GM18505 (cell line): ENCODE results near the gene DCLK1.
A peak's percentile ranks its signal among the peaks of the same experiment; 100 is the strongest.

Experiments
- ATAC-seq: cut with Tn5 transposase; IDR thresholded peaks from one replicate; pipeline ENCODE4 v1.9.1; 2021; ENCODE audit not compliant: unreplicated experiment
- POLR2A ChIP-seq: IDR thresholded peaks from 4 replicates; pipeline ENCODE4 v1.6.1; 2011; ENCODE audit warnings: borderline replicate concordance; ENCODE audit not compliant: insufficient read depth, insufficient read length; ENCODE audit errors: extremely low read depth

Gene DCLK1

GRCh38 chr13:35954207-35954560 lies 177.0 kb downstream of the DCLK1 start:
- ATAC-seq: no peak

DNA sequence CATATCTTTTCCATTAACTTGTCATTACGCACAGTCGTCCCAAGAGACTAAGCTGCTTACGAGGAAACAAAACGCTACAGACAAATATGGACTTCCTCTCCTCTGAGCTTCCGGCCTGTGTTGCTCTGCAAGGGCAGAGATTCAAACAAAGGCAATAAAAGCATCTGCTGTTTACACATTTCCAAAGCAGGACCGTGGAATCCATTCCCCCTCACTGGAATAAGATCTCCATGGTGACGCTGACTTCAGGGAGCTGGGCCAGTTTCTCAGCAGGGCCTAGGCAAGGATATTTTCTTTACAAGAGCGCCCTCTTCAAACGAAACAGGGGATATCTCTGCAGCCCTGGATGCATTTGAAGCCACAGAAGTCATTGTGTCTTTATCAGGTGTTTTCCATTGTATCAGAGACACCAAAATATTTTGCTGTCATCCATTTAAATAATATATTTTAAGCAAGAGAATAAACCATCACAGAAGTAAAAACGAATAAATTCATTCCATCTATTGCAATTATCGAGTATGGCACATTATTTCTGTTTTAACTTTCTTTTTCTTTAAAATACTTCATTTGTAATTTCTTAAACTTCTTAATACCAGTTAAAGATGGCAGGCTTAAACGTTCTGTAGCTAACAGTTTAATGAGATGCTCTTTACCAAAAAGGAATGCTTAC lies 177.5 kb downstream of the DCLK1 start:
- TF ChIP-seq POLR2A: no peak
- no peak for ATAC-seq

More at GRCh38 chr13:35954207-35954560, 177.0 kb downstream of the DCLK1 start:
- TF ChIP-seq POLR2A: no peak

DNA sequence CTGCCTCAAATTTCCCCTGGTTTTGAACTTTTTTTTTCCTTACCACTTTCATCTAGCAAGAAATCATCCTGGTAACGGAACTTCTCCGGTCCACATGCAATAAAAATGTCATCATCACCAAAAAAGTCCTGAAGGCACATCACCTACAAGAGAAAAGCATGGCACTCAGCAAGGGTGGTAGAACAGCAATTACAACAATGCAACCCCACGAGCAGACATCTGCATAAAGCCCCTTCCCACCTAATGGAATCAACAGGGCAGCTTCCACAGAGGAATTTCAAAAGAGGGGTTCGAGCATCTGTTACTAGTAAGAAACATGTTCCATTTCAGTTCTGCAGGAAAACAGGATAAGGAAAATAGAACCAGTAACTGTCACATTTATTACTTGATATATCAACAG lies 183.9 kb downstream of the DCLK1 start:
- no peak for ATAC-seq
- TF ChIP-seq POLR2A: no peak

DNA sequence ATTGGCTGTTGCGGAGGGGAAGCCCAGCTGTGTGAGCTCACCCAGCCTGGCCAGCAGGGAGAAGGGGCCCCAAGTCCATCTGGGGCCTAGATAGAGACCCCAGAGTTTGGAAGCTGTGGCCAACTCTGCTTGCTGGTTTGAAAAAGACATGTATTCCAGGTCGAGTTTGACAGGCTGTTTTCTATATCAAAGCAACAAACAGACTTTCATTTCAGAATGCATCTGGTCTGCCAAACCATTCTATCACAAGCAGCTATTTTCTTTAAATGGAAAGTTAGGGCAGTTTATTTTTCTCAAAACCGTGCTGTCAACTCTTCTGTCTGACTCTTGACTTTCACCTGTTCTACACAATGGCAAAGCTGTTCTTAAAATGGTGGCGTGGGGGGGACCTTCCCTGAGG lies 185.8 kb downstream of the DCLK1 start:
- ATAC-seq: no peak

DNA sequence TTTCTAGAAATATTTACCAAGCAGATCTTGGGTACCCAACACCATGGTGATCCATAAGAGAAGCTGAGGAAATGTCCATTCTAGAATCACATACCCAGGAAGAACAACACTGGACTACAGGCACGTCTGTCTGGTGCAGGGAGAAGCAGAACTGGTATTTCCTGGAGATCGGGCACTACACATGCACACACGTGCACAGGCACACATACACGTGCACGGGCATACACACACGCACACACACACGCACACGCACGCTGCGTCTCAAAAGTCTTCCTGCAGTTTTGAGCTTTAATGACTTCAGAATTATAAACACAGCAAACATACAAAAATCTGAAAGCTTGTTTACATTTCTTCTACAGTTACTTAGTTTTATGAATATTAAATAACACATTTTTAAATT lies 189.8 kb downstream of the DCLK1 start:
- ATAC-seq: no peak
- no peak for TF ChIP-seq POLR2A

More for the DNA sequence above, 185.8 kb downstream of the DCLK1 start:
- no peak for TF ChIP-seq POLR2A

DNA sequence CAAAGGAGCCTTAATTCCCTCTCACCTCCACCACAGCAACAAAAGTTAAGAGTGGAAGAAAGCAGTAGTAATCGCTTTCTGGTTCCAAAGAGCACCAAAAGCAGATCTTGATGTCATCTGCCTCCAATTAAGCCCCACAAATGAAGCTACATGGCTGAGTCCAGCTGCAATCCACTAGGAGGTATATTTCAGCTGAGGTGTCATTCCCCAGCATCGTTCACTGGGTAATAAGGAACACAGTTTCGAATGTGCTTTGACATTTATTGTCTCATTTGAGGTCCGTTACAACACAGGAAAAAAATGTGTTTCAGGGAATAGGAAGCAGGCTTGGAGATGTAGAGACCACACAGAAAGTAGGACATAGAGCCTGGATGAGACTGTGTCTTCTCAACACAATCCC lies 190.4 kb downstream of the DCLK1 start:
- TF ChIP-seq POLR2A: no peak
- ATAC-seq: no peak

GRCh38 chr13:35936246-35936978 lies 194.8 kb downstream of the DCLK1 start:
- no peak for TF ChIP-seq POLR2A
- no peak for ATAC-seq

DNA sequence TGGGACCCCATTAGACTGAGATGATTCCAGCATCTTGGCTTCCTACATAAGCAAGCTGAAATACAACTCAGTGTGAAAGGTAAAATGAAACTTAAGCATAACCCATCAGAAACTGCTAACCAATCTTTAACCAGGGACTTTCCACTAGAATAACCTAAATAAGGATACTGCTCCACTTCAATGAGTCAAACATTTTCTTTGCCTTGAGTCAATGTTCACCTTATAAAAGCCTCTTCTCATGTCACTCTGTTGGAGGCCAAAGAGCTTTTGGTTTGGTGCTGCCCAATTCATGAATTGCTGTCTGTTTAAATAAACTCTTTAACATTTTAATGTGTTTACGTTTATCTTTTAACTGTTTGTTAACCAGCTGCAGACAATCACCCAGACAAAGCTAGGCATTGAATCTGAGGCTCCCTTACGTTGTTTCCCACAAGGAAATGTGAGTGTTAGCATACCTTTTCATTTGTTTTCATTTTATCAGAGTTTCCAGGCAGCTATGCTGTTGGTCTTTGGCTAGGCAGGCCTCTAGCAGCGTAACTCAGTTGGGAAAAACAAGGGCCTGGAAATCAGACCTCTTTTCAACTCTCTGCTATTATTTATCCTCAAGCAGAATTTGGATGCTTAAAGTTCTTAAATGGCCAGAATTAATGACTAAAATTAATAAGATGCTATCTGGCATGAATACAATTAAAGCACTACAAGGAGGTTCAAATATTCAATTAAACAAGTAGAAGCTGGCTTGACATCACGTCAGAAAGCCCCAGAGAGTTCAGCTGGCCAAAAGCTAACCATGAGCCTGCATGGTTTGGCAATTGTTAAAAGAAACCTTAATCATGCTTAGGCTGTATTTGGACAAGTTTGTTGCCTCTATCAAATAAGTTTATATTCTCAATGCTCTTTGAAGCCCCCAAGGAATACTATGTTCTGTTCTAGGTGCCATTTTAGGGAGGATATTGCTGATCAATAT lies 200.2 kb downstream of the DCLK1 start:
- no peak for TF ChIP-seq POLR2A
- ATAC-seq: peak; percentile 61

- TF ChIP-seq POLR2A: no peak
- ATAC-seq: no peak
These were observed 203.6 kb downstream of the DCLK1 start for GRCh38 chr13:35927567-35928021.

DNA sequence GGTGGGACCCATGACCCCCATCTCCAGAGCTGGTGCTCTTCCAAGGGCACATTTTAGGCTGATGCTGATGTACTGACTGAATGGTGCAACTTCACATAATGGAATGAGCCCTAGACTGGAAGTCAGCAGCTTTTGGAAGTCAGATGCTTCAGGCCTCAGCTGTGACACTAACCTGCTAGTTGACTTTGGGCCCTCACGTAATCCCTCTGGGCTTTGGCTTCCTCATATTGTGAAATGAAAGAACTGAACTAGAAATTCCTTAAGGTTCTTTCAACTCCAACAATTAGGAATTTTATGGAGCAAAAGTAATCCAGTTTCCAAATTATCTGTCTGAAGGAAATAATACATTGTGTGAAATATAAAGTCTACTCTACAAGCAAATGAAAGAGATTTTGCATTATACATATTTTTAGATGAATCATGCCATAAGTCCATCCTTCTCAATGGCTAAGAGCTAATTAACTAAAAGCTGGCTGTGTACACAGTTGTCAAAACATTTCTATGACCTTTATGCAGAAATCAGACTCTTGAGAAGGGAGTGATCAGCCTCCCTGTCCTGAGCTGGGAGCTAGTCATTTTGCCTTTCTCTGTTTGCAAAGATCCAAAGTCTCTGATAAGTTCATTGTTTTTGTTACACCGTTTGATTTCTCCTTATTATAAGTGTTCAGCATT lies 204.2 kb downstream of the DCLK1 start:
- no peak for ATAC-seq
- no peak for TF ChIP-seq POLR2A

GRCh38 chr13:35925669-35926068 lies 205.5 kb downstream of the DCLK1 start:
- no peak for ATAC-seq
- TF ChIP-seq POLR2A: no peak

- TF ChIP-seq POLR2A: no peak
- ATAC-seq: no peak
These were observed 207.8 kb downstream of the DCLK1 start for GRCh38 chr13:35923347-35923746.

DNA sequence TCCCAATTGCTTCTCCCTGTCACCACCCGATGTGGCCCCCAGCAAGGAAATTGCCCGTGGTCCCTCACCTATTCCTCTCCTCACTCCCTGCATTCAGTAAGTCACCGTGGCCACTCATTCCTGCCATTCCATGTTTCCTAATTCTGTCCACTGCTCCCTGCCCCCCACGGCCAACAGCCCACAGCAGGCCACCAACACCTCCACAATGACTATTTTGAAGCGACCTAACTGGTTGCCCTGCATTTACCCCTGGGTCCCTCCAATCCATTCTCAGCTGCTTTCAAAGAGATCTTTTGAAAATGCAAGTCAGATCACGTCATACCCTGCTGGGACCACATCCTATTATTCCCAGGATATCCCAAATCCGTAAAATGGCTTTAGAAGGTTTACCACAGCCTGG lies 210.4 kb downstream of the DCLK1 start:
- TF ChIP-seq POLR2A: no peak

More for the DNA sequence above, 210.4 kb downstream of the DCLK1 start:
- ATAC-seq: no peak
